Epithelial cell of proximal tubule (primary cell): ENCODE results near the gene OR10H5. TPM values are rescaled to one million over a fixed set of nuclear protein-coding genes. Genes with fewer than 3 reads are reported as not detected.
A peak's percentile ranks its signal among the peaks of the same experiment; 100 is the strongest.
"Not testable (repeated sequence)": the region's sequence is repeated elsewhere in the genome, so short reads cannot be mapped to it uniquely, and the experiment has no call there.

Source experiments
- DNase-seq: peaks from one replicate; pipeline ENCODE4 v3.0.0-alpha.2; 2011; ENCODE audit warnings: low read depth
- H3K4me3 ChIP-seq: 2 replicates; pipeline ENCODE4 v1.5.1; 2011; ENCODE audit warnings: low read depth, mild to moderate bottlenecking, low read length
- total RNA-seq: library from RNA; depleted of rRNA; stranded (reverse); fragments of >200 nt; gene quantifications from 2 replicates; pipeline ENCODE4 v1.2.3, GENCODE V29; 2015
- TF ChIP-seq, protein P1 (sequence below): conservative IDR thresholded peaks from 2 replicates; pipeline ENCODE4 v1.5.1; 2012; ENCODE audit warnings: low read depth, mild to moderate bottlenecking, low read length

The OR10H5 gene
- total RNA-seq, 1 donor from 2014 or later = not detected

DNA sequence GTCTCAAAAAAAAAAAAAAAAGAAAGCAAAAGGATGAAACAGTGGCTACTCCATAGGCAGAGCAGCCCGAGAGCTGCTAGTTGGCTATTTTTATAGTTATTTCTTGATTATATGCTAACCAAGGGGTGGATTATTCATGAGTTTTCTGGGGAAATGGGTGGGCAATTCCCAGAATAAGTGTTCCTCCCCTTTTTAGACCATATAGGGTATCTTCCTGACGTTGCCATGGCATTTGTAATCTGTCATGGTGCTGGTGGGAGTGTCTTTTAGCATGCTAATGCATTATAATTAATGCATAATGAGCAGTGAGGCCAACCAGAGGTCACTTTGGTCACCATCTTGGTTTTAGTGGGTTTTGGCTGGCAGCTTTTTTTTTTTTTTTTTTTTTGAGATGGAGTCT, 53.4 kb downstream of the OR10H5 start:
- no peak overlapping the region for H3K4me3 ChIP-seq
- TF ChIP-seq, protein P1, sequence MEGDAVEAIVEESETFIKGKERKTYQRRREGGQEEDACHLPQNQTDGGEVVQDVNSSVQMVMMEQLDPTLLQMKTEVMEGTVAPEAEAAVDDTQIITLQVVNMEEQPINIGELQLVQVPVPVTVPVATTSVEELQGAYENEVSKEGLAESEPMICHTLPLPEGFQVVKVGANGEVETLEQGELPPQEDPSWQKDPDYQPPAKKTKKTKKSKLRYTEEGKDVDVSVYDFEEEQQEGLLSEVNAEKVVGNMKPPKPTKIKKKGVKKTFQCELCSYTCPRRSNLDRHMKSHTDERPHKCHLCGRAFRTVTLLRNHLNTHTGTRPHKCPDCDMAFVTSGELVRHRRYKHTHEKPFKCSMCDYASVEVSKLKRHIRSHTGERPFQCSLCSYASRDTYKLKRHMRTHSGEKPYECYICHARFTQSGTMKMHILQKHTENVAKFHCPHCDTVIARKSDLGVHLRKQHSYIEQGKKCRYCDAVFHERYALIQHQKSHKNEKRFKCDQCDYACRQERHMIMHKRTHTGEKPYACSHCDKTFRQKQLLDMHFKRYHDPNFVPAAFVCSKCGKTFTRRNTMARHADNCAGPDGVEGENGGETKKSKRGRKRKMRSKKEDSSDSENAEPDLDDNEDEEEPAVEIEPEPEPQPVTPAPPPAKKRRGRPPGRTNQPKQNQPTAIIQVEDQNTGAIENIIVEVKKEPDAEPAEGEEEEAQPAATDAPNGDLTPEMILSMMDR = no peak

DNA sequence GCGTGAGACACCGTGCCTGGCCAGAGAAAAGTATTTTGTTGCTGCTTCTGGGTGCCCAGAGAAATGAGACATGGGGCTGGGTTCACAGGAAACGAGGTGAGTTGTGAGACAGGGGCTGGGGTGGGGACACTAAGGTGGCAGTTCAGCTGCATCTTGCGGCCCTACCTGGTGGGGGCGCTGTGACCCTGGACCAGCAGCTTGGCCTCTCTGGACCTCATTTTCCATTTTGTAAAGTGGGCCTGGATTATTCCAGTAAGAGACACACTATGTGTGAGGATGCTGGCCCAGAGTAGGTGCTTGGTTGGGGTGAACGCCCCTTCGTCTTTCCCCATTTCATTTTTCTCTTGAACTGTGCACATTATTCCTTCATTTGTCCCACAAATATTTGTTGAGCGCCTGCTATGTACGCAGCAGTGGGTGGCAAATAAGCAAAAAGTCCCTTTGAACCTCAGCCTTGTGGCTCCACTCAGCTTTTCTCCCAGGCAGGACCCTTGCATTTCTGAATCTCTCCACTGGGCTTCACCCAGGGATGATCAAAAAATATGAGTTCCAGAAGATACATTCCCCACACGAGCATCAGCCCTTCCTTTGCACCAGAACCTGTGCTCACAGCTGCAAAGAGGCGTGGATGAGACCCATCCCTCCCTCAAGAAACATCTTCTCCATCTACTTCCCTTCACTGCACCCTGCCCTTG, 54.6 kb downstream of the OR10H5 start:
- no peak for DNase-seq
- TF ChIP-seq, protein P1 = peak; percentile 34
- H3K4me3 ChIP-seq = no peak overlapping the region

More for the DNA sequence above, 53.4 kb downstream of the OR10H5 start:
- DNase-seq = no peak

DNA sequence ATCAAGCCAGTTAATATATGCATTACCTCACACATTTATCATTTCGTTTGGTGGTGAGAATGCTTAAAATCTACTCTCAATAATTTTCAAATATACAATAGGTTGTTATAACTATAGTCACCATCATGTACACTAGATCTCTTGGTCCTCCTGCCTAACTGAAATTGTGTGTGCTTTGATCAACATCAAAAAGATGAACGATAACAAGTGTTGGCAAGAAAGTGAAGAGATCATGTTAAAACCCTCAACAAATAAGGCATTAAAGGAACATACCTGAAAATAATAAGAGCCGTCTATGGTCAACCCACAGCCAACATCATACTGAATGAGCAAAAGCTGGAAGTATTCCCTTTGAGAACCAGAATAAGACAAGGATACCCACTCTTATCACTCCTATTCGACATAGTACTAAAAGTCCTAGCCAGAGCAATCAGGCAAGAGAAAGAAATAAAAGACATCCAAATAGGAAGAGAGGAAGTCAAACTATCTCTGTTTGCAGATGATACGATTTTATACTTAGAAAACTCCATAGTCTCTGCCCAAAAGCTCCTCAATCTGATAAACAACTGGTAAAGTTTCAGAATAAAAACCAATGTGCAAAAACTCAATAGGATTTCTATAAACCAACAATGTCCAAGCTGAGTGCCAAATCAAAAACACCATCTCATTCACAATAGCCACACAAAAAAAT, 55.9 kb downstream of the OR10H5 start:
- TF ChIP-seq, protein P1 = no peak
- H3K4me3 ChIP-seq = no peak overlapping the region
- DNase-seq = no peak

DNA sequence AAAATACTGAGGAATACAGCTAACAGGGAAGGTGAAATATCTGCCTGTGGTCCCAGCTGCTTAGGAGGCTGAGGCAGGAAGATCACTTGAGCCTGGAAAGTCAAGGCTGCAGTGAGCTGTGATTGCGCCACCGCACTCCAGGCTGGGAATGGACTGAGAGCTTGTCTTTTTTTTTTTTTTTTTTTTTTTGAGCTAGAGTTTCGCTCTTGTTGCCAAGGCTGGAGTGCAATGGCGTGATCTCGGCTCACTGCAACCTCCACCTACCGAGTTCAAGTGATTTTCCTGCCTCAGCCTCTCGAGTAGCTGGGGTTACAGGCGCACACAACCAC, 56.4 kb downstream of the OR10H5 start:
- DNase-seq, H3K4me3 ChIP-seq: not testable (repeated sequence)

DNA sequence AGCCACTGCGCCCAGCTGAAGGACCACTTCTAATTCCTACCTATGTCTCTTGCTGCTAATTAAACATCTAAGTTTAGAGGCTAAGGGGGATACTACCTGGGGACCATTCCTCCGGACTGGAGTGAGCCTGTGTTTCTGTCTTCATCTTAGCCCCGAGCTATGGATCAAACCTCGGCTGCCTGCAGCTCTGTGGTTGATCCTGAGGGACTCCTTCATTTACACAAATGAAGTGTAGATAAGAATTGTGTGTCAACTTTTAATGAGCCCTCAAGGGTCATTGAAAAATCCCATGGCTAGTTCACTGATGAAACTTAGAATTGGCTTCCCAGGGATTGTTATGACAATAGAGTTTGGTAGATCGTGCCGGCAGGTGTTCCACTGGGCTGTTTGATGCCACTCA, 59.5 kb downstream of the OR10H5 start:
- no peak overlapping the region for H3K4me3 ChIP-seq
- TF ChIP-seq, protein P1 = no peak
- no peak for DNase-seq

DNA sequence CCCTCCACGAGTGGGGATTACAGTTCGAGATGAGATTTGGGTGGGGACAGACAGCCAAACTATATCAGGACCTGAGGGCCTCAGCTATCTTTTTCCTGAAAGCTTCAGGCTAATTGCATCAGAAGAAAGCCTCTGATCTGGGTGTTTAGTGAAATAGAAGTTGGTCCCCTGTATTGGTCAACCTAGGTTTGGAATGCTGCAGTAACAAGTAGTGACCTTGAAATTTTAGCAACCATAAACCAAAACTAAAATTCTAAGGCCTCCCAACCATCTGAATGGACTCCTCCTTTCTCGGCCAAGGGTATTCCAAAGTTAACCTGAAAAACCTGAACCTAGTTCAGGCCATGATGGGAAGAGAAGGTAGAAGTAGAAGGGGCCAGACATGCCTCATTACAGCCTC, 62.9 kb downstream of the OR10H5 start:
- TF ChIP-seq, protein P1 = no peak
- DNase-seq = no peak
- H3K4me3 ChIP-seq = no peak overlapping the region

Other genes with a start within 250 kb of the OR10H5 start
- not detected in 2 replicates for gene CYP4F8, start 172.4 kb upstream of the OR10H5 start, total RNA-seq
- not detected in 2 replicates for gene CYP4F3, start 146.8 kb upstream of the OR10H5 start, total RNA-seq
- gene CYP4F12, start 114.6 kb upstream of the OR10H5 start, total RNA-seq = not detected in 2 replicates
- gene OR10H2, start 59.6 kb upstream of the OR10H5 start, total RNA-seq = not detected in 2 replicates
- gene OR10H3, start 49.7 kb upstream of the OR10H5 start, total RNA-seq = not detected in 2 replicates
- not detected in 2 replicates for gene OR10H1, start 28.0 kb downstream of the OR10H5 start, total RNA-seq
- not detected in 2 replicates for gene CYP4F2, start 110.4 kb downstream of the OR10H5 start, total RNA-seq
- gene CYP4F11, start 146.9 kb downstream of the OR10H5 start, total RNA-seq = not detected in 2 replicates
- gene OR10H4, start 161.3 kb downstream of the OR10H5 start, total RNA-seq = not detected in 2 replicates